Measurements from ENCODE around the gene HIVEP3.

DNA sequence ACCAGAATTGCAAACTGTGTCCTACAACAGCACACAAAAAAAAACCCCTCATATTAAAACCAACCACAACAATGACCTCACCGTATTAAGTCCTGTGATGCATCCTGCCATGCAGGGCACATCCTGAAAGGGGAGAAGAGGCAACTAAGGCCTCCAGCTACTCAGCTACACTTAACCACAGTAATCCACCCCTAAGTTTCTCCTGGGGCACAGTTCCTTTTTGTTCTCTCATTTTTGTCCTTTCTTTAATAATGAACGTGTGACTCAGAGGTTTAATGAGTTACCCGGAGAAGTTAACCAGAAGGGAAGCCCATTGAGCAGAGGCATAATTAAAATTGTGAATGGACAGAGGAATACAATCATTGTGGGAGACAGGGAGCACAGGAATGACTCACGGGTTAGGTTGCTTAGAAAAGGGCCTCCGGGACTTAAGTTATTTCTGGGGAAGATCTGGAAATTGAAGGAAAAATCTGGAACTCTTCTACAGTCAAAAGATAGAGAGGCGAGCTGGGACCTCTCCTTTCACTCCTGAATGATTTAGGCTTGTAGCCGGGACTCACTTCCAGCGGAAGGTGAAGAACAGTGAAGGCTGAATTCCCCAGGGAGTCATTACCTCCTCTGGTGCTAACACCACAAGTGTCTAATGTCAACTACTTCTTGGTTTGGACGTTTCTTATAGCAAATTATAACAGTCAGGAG lies 36.9 kb upstream of the HIVEP3 start:
- no peak for TF ChIP-seq CTCF (conservative IDR thresholded peaks at IDR 0.05; ENCODE audit: low read depth, low read length)
- TF ChIP-seq EZH2 (IDR thresholded peaks at IDR 0.05; ENCODE audit: borderline replicate concordance, low read depth, low read length, poor library complexity, severe bottlenecking): no peak
